ENCODE results near the gene RNU1-1. TPM values are rescaled to one million over a fixed set of nuclear protein-coding genes. Genes with fewer than 3 reads are reported as not detected.

RNU1-1 gene

GRCh38 chr1:16474166-16474800, 39.8 kb downstream of the RNU1-1 start:
- no peak overlapping the region for H3K27ac ChIP-seq (replicated peaks; ENCODE audit: low read length)
- H3K36me3 ChIP-seq (replicated peaks in 1 of 2; ENCODE audit: control insufficient read depth in 2 of 2, insufficient read depth in 2 of 2, low read length in 2 of 2), result peaks cover 17 to 72% of the 10 kb centered on the region in 2 donors
- H2BK120ac ChIP-seq (ENCODE audit: low read depth, low read length), result no peak overlapping the region
- no peak overlapping the region for H4K91ac ChIP-seq (ENCODE audit: low read depth, low read length, poor library complexity)
- no peak overlapping the region for H2AK5ac ChIP-seq (ENCODE audit: low read depth, low read length)
- H2BK15ac ChIP-seq (ENCODE audit: low read length), result no peak overlapping the region
- H3K18ac ChIP-seq (ENCODE audit: low read length), result no peak overlapping the region
- no peak overlapping the region for H3K14ac ChIP-seq (ENCODE audit: low read length)
- no peak for DNase-seq (ENCODE audit: low spot score)
- no peak overlapping the region for H3K4me3 ChIP-seq (ENCODE audit: low read length in 2 of 2)
- no peak overlapping the region for H3K23ac ChIP-seq (ENCODE audit: low read depth, low read length, poor library complexity)
- H2BK5ac ChIP-seq (ENCODE audit: low read length), result no peak overlapping the region
- no peak overlapping the region for H4K8ac ChIP-seq (ENCODE audit: low read depth, low read length)
- H3K4ac ChIP-seq (ENCODE audit: low read length), result no peak overlapping the region
- no peak overlapping the region for H2AFZ ChIP-seq (ENCODE audit: low read length)
- no peak overlapping the region for H3K9ac ChIP-seq (ENCODE audit: low read depth, low read length, poor library complexity)
- no peak overlapping the region for H2BK12ac ChIP-seq (ENCODE audit: low read length)
- H3K79me1 ChIP-seq (ENCODE audit: low read depth, low read length), result peaks cover 3% of the 10 kb centered on the region
- no peaks in the 10 kb centered on the region for H3K9me3 ChIP-seq (replicated peaks in 1 of 2; ENCODE audit: control insufficient read depth in 2 of 2, insufficient read depth in 1 of 2, low read depth in 1 of 2, low read length in 2 of 2)
- no peaks in the 10 kb centered on the region for H3K27me3 ChIP-seq (ENCODE audit: control insufficient read depth in 3 of 3, insufficient read depth in 3 of 3, low read depth in 1 of 3, low read length in 3 of 3)
- no peaks in the 10 kb centered on the region for H3K4me1 ChIP-seq (ENCODE audit: control insufficient read depth in 2 of 2, insufficient read depth in 1 of 2, low read depth in 1 of 2, low read length in 2 of 2)
- WGBS, 2 donors (ENCODE audit: extremely low coverage in 2 of 2, insufficient read length in 2 of 2, insufficient replicate concordance in 1 of 2), result no CpG with 5 or more reads among the region's 28 CpGs
- no peak overlapping the region for H3K4me2 ChIP-seq (ENCODE audit: insufficient read depth, low read length, poor library complexity, severe bottlenecking)

- no CpG with 5 or more reads among the region's 3 CpGs for WGBS, 2 donors (ENCODE audit: extremely low coverage in 2 of 2, insufficient read length in 2 of 2, insufficient replicate concordance in 1 of 2)
These were observed 45.5 kb downstream of the RNU1-1 start for GRCh38 chr1:16468558-16468957.

GRCh38 chr1:16464917-16465625, 49.0 kb downstream of the RNU1-1 start:
- Histone ChIP-seq H2BK5ac (ENCODE audit: low read length) (no peak overlapping the region), H3K4me1 (ENCODE audit: control insufficient read depth in 2 of 2, insufficient read depth in 1 of 2, low read depth in 1 of 2, low read length in 2 of 2) (peaks cover 0 to 3% of the 10 kb centered on the region in 2 donors), H4K8ac (ENCODE audit: low read depth, low read length) (no peak overlapping the region), H2AFZ (ENCODE audit: low read length) (no peak overlapping the region), H2AK5ac (ENCODE audit: low read depth, low read length) (no peak overlapping the region), H3K18ac (ENCODE audit: low read length) (no peak overlapping the region), H3K9ac (ENCODE audit: low read depth, low read length, poor library complexity) (no peak overlapping the region), H3K4me2 (ENCODE audit: insufficient read depth, low read length, poor library complexity, severe bottlenecking) (no peak overlapping the region), H2BK12ac (ENCODE audit: low read length) (no peak overlapping the region), H3K27ac (replicated peaks; ENCODE audit: low read length) (no peak overlapping the region), H2BK120ac (ENCODE audit: low read depth, low read length) (no peak overlapping the region), H3K79me1 (ENCODE audit: low read depth, low read length) (no peaks in the 10 kb centered on the region), H3K27me3 (ENCODE audit: control insufficient read depth in 3 of 3, insufficient read depth in 3 of 3, low read depth in 1 of 3, low read length in 3 of 3) (no peaks in the 10 kb centered on the region), H3K36me3 (replicated peaks in 1 of 2; ENCODE audit: control insufficient read depth in 2 of 2, insufficient read depth in 2 of 2, low read length in 2 of 2) (peaks cover 14 to 63% of the 10 kb centered on the region in 2 donors), H3K9me3 (replicated peaks in 1 of 2; ENCODE audit: control insufficient read depth in 2 of 2, insufficient read depth in 1 of 2, low read depth in 1 of 2, low read length in 2 of 2) (peaks cover 0 to 1% of the 10 kb centered on the region in 2 donors), H3K4me3 (ENCODE audit: low read length in 2 of 2) (no peak overlapping the region), H2BK15ac (ENCODE audit: low read length) (no peak overlapping the region), H3K23ac (ENCODE audit: low read depth, low read length, poor library complexity) (no peak overlapping the region), H3K4ac (ENCODE audit: low read length) (no peak overlapping the region), H4K91ac (ENCODE audit: low read depth, low read length, poor library complexity) (no peak overlapping the region), H3K14ac (ENCODE audit: low read length) (no peak overlapping the region)
- no CpG with 5 or more reads among the region's 21 CpGs for WGBS, 2 donors (ENCODE audit: extremely low coverage in 2 of 2, insufficient read length in 2 of 2, insufficient replicate concordance in 1 of 2)
- DNase-seq (ENCODE audit: low spot score), result no peak

More at GRCh38 chr1:16468558-16468957, 45.5 kb downstream of the RNU1-1 start:
- Histone ChIP-seq H3K4me3 (ENCODE audit: low read length in 2 of 2) (no peak overlapping the region), H3K4ac (ENCODE audit: low read length) (no peak overlapping the region), H3K4me2 (ENCODE audit: insufficient read depth, low read length, poor library complexity, severe bottlenecking) (no peak overlapping the region), H4K8ac (ENCODE audit: low read depth, low read length) (no peak overlapping the region), H4K91ac (ENCODE audit: low read depth, low read length, poor library complexity) (no peak overlapping the region), H2AK5ac (ENCODE audit: low read depth, low read length) (no peak overlapping the region), H3K9me3 (replicated peaks in 1 of 2; ENCODE audit: control insufficient read depth in 2 of 2, insufficient read depth in 1 of 2, low read depth in 1 of 2, low read length in 2 of 2) (no peaks in the 10 kb centered on the region), H2AFZ (ENCODE audit: low read length) (no peak overlapping the region), H3K27me3 (ENCODE audit: control insufficient read depth in 3 of 3, insufficient read depth in 3 of 3, low read depth in 1 of 3, low read length in 3 of 3) (no peaks in the 10 kb centered on the region), H3K23ac (ENCODE audit: low read depth, low read length, poor library complexity) (no peak overlapping the region), H3K79me1 (ENCODE audit: low read depth, low read length) (no peaks in the 10 kb centered on the region), H3K27ac (replicated peaks; ENCODE audit: low read length) (no peak overlapping the region), H2BK15ac (ENCODE audit: low read length) (no peak overlapping the region), H2BK5ac (ENCODE audit: low read length) (no peak overlapping the region), H3K9ac (ENCODE audit: low read depth, low read length, poor library complexity) (no peak overlapping the region), H3K36me3 (replicated peaks in 1 of 2; ENCODE audit: control insufficient read depth in 2 of 2, insufficient read depth in 2 of 2, low read length in 2 of 2) (peaks cover 11 to 60% of the 10 kb centered on the region in 2 donors), H3K4me1 (ENCODE audit: control insufficient read depth in 2 of 2, insufficient read depth in 1 of 2, low read depth in 1 of 2, low read length in 2 of 2) (no peaks in the 10 kb centered on the region), H2BK120ac (ENCODE audit: low read depth, low read length) (no peak overlapping the region), H2BK12ac (ENCODE audit: low read length) (no peak overlapping the region), H3K18ac (ENCODE audit: low read length) (no peak overlapping the region), H3K14ac (ENCODE audit: low read length) (no peak overlapping the region)
- no peak for DNase-seq (ENCODE audit: low spot score)

Small RNAs within 50 kb of the gene (small RNA-seq; reads per million reads assigned to genes)
- gene RNU1-1 (ENCODE audit: insufficient read depth) (not detected), gene RNU1-6P (ENCODE audit: insufficient read depth) (not detected)

All from neuronal stem cell (in vitro differentiated cells).